ENCODE measurements around the gene CDKAL1.

The CDKAL1 gene

DNA sequence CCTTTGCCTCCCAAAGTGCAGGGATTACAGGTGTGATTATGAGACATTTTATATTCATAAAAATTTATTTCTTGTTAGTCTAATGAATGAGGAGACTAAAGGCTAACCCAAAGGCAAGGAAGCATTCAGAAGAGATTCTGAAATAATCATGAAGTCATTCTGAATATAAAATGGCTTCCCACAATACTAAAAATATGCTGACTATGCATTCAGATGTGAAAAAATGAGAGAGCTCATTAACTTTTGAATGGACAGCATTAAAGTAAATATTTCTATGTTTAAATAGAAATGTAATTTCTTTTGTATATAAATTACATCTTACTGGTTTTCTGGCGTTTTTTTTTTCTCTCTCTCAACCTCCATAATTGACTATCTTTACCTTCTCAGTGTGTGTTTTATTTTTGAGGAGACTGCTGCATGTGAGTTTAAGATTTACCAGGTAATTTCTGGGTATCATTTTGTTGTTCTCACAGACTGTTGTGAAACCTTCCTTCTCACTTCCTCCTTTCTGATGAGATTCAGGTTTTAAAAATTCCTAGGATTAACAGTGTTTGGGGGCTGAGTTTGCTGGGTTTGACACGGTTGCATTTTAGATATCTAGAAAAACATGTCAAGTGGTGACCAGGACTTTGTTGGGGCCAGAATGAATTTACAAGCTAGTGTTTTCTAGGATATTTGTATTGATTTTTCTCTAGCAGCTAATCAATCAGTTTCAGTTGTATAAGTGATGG is 316.6 kb downstream of the CDKAL1 start:
- no peak for DNase-seq

DNA sequence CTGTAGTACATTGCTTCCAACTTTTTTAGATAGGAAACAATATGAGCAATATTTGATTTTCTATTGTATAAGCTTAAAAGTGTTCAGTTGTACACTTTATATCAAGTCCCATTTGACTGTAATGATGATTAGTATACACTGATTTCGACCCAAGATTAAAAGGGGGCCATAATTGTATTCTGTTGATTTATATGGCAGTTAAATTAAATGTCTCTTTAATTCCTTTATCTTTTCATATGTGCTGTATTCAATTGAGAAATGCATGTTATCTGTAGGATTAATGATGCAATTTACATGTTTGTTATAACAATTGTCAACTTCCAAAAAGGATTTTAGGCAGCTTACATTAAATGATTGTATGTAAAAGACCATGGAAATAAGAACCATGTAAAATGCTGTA is 317.5 kb downstream of the CDKAL1 start:
- DNase-seq = no peak

DNA sequence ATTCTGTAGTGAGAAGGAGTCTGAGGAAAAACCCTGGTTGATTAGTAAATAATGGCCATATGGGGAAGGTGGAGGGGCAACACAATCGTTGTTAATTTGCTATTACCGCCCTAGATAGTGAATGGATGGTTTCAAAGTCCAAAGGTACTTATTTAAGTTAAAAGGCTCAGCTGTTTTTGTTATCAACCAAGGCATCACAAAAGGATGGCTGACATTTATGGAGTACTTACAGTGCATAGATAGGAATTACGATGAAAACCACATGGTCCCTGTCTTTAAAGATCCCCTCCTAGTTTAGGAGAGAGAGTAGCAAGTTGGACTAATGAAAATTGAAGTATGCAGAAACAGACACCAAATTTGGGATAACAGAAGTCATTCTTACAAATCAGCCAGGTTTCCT is 319.6 kb downstream of the CDKAL1 start:
- no peak for DNase-seq

DNA sequence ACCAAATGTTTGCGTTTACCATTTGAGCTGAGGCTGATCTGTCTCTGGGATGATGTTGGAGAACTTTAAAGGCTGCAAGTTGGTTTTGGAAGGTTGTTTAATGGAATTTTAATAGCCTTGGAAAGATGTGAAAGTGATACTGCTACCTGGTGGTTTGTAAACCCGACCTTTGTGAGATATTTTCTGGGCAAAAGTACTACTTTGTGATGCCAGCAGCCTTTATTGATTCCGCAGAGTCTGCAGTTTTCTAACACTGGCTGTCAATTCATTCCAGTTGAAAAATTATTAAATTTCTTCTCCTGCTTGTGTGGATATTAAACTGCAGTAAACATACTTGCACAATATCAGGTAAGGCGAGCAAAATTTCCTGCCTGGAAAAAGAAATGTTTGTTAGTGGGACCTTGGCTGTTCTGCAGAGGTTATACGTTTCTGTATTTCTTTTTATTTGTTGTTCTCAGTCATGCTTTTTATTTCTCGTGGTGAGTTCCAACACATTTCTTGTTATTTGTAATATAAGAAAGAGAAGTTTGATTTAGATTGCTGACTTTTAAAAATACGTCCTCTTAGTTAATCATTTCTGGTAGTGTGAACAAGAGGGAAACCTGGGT is 322.5 kb downstream of the CDKAL1 start:
- no peak for DNase-seq

DNA sequence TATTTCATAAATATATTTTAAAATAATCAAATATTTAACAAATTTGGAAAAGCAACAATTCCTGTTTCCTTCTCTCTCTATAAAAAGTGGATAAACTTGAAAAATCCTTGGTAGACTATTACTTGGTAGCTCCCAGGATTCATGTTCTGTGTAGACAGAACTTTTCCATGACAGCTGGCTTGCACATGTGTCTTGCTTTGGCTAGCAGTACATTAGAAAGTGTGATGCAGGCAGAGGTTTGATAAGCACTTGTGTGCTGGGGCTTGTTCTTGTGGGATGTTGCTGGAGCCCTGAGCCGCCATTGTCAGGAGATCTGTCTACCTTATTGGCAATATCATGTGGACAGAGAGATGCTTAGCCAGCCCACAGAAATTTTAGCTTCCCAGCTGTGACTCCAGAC is 327.2 kb downstream of the CDKAL1 start:
- no peak for DNase-seq

DNA sequence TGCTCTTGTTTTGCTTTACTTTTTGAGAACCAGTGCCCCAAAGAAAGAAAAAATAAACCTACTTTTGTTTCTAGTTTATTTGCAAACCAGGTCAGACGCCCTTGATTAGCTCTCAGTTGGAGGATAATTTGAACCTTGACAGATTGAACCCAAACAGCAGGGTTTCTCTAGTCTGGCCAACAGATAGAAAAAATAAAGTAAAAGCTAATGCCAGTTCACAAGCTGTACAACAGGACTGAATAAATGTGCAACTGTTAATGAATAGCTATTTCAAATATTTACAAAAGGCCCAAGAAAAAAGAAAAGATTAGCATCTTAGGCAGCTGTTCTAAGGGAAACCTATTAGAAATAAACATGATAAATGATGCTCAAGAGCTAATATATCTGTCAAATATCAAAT is 331.8 kb downstream of the CDKAL1 start:
- no peak for DNase-seq

DNA sequence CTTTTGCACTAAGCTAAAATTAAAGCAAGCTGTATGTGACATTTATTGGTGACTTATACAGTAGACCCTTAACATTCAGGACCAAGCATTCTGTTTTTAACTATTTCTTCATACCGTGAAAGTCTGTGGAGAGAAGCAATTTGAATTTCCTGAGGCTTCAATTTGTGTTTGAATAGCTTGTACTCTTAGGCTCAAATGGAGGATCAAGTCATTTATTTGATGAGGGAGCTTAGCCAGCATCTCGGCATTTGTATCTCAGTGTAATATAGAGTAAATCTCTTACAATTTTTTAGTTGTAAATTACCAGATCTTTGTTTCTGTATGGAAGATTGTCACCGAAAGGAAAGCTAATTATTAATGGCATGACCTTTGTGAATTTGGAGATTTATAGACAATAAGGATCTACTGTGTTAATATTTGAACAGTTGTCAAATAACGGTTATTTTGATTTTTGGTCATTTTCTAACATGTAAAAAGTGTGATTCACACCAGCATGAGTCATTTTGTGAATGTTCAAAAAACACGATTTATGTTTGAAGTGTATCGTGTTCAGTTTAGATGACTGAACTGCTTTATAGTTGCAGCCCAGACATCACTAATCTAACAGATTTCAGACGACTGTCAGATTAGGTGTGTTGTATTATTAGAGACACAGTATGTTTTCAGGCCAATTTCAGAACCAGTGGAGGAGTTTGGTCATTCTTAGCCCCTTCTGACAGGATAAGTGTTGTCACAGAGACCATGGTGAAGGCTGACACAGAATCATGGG is 332.9 kb downstream of the CDKAL1 start:
- no peak for DNase-seq

DNA sequence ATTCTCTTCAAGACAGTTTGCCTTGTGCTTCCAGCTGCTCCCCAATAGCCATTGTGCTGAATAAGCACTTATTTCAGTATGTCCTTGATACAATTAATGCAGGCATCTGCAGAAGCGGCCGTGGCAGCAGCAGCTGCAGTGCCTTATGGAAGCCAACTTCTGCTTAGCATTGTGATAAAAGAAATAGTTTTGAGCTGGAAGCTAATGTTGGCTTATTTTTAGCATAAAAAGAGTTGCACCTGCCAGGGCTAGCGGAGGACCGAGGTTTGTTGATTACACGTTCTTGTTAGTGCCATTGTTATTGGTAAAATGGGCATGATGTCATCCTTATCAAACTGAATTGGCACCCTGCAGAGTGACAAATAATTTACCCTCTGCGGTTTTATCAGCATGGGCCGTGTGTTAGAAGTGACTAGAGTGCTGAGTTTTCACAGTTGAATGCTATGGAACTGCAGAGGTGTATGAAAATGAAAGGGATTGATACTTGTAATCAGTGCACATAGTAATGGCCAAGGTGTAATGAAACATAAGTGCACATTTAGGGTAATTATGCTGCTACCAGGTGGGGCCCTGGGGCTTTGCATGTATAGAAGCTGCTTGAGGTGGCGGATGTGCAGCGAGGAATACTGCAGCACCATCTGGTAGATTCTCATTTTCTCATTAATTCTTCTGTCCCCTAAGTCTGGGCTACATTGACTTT is 334.3 kb downstream of the CDKAL1 start:
- DNase-seq = no peak

DNA sequence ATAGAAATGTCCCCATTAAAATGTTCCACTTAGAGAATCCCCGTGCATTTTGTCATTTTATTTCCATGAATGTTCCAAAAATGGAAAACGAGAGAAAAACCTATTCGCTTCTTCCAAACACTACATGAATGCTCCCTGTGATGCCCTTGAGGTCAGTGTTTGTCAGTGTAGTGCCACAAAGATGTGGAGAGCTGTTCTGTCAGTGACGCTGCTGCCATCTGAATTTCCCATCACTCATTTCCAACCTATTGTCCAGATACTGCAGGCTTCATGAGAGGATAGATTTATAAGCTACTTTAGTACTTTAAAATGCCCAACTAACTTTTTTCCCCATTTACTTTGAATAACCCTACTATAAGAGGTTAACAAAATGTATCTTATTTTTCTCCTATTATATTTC is 335.8 kb downstream of the CDKAL1 start:
- no peak for DNase-seq

DNA sequence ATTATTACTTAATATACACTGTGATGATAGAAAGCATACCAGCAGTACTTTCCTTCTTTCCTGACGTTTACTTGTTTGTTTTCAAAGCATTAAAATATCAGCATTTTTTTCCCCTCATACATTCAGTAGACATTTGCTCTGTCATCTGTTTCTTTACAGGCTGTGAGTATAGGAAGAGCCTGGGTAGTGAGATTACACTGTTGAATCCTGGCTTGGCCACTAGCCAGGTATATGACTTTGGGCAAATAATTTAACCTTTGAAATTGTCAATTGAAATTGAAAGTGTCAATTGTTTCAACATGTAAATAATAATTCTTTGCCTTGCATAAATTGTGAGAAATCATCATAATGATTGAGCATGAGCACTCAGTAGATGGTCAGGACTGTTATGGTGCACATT is 336.2 kb downstream of the CDKAL1 start:
- no peak for DNase-seq

DNA sequence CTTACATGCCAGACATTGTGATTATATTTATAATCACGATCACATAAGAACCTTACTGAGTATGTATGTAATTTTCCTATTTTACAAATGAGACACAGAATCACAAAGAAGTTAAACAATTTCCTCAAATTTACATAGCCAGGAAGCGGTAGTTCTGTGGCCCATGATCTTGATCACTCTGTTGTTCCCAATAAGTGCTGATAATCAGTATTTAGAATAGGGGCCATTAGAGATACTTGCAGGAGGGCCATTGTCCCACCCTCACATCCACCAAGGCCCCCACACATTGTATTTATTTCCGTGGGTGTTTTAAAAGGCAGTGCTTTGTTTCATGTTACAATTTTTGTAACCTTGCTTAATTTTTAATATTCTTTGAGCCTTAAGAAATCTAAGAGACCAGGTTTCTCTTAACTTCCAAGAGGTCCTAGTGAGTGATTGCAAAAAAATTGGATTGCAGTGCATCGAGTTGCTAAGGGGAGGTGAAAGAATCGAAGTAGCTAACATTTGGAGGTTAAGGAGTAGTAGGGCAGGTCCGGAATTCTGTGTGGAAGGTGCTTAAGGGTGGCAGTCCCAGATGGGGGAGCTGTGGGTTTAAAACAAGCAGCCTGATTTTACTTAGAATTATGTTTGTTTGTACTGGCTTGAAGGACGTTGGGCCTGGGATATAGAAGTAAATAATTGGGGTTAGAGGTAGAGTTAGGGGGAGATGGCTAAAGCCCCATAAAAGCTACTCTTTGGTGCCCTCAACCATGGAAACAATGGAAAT is 339.4 kb downstream of the CDKAL1 start:
- no peak for DNase-seq

DNA sequence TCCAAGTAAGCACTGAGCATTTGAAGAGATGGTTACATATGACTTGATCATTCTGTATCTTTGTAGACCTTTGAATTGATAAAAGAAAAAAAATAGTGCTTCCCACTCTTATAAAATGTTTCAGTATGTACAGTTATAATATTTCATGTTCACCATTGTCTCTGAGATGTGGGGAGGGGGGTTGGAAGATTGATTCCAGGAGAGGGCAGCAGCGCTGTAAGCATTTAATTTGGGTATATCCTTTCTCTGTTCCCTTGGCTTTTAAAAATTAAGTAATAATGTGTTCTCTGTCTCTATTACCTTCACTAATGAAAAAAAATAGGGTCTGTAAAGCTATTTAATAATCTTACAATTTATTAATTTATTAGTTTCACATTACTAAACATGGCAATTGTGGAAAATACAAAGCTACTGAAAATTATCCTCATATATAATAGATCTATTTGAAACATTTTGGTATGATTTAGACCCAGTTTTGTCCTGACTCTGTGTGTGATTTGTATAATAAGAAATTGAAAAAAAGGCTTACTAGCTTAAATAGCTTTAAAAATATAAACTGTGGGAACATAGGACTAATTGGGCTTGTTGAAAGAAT is 341.2 kb downstream of the CDKAL1 start:
- no peak for DNase-seq

DNA sequence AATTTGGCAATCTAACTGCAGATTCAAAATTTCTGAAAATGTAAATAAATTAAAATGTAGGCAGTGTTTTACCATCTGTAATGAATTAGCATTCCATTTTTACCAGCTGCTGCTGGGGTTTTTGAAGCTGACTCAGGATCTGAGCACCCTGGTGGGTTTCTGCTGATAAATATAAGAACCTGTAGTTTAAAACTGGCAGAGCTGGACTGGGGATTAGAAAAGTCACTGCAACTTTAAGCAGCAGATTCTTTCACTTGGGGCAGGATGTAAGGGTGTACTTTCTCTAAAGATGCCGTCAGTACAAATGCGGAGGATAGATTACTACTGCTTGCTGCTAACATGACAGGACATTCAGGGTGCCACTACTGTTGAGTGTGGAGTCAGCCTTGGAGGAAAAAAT is 341.8 kb downstream of the CDKAL1 start:
- no peak for DNase-seq

DNA sequence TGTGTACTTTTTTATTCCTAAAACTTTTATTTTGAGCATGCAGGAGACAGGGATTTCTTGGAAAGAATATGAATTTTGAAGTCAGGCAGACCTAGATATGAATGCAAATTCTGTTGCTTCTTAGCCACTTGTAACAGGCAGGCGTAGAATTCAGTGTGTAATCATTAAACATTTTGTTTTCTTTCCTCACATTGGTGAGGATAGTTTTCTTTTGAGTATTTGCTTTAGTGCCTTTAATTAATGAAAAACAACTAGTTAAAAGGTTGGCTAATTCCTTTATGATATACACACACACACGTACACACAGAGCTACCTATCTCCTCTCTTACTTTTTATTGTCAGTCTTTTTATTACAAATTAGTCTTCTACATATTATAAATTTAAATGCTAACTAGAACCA is 342.3 kb downstream of the CDKAL1 start:
- no peak for DNase-seq

DNA sequence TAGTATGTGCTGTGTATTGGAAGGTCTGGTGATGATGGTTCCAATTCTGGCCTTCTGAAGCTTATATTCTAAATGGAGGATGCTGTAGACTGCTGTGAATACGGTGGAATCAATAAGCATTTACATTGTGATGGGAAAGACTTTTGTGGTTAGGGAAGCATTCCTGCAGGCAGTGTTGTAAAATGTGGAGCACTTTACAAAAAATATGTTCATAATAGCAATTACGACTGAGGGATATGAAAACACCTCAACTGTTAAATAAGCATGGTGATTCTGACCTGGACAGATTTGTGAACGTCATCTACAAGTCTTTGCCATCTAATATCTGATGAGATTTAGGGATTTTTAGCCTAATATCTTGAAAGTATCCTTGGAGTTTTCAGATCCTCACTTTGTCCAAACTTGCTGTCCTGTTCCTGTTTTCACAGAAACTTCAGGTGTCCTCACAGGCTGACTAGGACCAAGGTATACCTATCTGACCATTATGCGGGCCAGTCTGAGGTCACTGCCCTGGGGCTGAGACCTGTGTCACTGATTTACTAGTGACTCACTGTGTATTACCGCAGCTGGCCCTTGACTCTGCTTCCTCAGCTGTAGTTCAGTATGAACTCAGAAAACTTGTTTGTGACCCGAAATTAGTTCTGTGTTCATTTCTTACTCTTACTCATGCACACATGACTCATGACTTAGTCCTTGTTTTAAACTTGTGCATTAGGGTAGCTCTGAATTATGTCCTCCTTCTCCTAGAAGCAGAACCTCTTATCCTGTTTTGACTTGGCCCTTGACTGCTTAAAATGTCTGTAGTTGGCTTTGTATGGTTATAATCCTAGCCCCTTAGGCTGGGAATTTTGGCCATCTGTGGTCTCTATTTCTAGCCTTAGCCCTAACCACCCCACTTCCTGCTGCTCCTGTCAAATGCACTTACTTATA is 343.0 kb downstream of the CDKAL1 start:
- peak; percentile 34 to 49 for DNase-seq

DNA sequence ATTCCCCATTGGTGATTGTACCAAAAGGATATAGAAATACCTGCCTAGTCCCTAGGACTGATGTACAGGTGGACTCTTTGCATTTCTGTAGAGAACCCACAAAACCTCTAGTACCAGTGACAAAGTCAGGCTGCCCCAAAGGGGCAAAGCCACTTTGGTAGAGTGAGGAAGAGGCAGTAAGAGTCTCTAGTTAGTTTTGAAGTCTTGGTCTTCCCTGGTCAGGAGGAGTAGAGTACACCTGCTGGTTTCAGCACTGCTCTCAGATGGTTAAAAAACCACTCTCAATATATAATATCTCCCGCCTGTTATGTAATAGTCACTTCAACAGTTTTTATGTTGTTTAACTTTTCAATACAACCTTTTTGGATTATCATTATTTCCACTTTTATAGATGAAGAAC is 344.9 kb downstream of the CDKAL1 start:
- no peak for DNase-seq

DNA sequence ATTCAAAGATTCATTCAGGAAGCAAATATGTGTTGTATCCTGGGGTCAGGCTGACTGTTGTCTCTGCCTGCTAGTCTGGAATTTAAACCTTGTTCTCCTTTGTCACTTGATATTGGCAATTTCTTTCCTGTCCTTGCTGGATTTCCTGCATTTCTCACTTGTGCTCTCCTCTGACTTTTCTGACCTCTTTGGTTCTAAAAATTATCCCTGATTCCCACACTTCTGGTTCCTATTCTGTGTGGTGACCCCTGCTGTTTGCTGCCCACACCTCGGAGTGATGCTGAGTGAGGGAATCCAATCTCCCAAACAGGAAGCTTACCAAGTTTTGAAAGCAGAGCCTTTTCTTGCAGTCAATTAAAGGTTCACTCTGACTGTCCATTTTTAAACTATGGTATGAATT is 345.3 kb downstream of the CDKAL1 start:
- DNase-seq = no peak

DNA sequence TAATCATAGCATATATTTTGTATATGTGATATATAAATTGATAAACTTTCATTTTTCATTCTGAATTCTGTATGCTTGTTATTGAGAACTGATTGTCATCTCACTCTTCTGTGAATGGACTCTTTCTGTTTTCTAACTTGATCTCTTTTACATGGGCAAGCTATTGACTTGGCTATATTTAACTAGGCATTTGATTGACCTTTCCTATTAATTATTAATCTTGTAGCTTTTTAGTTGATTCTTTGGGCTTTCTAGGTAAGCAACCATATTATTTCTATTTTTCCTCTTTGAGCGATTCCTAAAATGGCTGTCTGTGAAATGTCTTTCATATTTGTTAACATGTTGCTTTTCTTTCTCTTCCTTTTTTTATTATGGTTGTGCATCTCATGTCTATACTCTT is 347.1 kb downstream of the CDKAL1 start:
- no peak for DNase-seq

DNA sequence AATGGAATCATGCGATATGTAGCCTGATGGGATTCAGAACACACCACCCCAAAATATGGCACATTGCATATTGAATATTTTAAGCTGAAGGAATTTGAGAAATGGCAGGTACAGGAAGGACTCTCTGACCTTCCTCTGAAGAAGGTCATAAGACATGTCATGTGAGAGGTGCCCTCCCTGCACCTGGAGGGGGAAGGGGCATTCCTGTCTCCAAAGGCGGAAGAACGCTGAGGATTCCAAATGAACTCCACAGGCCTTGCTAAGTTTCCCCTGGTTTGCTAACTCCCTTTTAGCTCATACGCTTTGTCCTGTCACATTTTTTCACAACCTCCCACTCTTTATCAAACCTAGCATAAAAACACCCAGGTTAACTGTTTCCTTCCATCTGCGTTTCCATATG is 347.8 kb downstream of the CDKAL1 start:
- no peak for DNase-seq

DNA sequence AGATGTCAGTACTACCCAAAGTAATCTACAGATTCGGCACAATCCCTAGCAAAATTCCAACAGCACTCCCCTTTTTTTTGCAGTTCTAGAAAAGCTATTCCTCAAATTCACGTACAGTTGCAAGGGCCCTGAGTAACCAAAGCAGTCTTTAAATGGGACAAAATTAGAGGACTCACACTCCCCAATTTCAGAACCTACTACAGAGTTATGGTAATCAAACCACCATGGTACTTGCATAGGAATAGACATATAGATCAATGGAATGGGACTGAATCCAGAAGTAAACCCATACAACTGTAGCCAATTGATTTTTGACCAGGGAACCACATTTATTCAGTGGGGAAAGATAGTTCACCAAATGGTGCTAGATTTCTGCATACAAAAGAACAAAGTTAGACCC is 350.8 kb downstream of the CDKAL1 start:
- no peak for DNase-seq

DNA sequence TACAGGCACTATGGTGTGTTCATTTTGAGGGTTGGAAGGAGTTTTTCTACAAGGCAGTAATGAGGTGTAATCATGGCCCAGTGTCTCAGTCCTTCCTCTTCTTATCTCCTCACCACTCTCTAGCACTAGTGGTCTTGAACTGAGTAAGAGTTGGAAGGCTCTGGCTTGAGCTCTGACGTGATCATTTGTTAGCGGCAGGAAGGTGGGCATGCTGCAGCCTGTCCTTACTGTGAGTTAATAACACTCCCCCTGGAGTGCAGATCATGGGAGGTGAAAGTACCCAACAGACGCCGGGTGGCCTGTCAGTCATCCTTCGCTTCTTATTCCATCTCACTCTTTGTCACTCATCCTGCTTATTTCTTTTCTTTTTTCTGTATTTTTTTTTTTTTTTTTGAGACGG is 356.9 kb downstream of the CDKAL1 start:
- DNase-seq = no peak

All from activated T-cell treated with anti-CD3 and anti-CD28 coated beads, Interleukin-2, amount 50 U/mL, for 48 hours (primary cell).